ENCODE data around the gene JMJD8.

The JMJD8 gene

DNA sequence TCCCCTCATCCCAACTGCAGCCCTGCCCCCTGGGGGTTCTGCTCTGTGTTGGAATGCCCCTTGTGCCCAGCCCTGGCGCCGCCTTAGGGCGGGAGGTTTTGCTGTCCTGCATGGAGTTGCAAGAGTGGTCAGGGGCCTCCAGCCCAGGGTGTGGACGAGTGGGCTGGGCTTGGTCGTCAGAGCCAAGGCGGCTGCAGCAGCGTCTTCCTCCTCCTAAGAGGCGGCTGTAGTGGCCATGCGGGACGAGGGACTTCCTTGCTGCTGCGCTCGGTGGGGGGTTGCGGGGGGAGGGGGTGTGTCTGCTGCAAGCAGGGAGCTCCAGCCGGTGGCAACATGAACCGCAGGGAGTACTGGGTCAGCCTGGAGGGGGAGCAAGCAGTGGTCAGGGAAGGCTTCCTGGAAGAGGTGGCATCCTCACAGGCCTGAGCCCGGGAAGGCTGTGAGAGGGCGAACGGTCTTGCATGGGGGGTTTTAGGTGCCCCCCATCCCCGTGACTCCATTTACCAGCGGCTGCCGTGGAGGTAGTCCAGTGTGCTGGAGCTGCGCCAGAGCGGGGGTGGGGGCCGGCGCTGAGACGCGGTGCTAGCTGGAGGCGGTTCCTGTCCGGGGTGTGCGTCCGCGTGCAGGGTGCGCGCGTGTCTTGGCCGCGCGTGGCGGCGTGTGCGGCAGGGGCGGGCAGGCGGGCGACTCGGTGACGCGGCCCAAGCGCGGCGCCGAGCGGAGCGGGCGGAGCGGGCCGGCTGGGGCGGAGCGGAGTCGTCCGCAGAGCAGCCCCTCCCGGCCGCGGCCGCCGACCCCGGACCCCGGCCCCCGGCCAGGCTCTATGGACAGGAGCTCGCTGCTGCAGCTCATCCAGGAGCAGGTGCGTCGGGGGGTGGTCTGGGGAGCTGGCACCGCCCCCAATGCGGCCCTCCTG, 8.9 kb downstream of the JMJD8 start, which contains the start of gene RHBDL1:
Gene RHBDL1, plus strand, starts transcription at position 704 of the 916 bp plus-strand sequence. Its CDS starts 120 bp downstream, at position 824.
- DNase-seq = no peak

DNA sequence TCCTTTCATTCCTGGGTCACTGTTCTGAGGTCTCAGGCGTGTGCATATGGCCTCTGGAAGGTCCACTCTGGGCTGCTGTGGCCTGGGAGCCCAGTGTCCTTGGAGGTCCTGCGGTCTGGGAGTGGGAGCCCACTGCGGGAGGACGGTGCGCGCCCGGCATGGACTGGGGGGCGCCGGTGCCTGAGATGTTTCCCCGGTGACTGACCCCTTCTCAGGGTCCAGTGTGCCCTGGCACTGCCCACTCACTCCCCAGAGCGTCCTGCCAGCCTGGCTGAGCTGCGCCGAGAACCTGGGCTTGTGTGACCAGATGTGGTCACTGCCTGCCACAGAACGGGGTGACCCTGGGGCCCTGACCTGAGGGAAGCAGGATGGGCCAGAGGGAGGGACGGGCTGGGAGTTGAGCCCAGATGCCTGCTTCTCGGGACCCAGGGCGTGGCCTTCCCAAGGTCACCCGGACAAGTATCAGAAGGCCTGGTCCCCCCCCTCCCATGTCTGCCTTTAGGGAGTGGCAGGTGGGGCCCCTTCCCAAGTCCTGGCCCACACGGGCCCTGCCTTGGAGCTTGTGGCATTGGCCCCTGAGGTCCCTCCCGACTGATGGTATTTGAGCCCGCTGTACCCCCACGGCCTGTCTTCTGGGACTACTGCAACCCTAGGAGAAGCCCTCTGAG, 9.8 kb downstream of the JMJD8 start:
- no peak for DNase-seq

DNA sequence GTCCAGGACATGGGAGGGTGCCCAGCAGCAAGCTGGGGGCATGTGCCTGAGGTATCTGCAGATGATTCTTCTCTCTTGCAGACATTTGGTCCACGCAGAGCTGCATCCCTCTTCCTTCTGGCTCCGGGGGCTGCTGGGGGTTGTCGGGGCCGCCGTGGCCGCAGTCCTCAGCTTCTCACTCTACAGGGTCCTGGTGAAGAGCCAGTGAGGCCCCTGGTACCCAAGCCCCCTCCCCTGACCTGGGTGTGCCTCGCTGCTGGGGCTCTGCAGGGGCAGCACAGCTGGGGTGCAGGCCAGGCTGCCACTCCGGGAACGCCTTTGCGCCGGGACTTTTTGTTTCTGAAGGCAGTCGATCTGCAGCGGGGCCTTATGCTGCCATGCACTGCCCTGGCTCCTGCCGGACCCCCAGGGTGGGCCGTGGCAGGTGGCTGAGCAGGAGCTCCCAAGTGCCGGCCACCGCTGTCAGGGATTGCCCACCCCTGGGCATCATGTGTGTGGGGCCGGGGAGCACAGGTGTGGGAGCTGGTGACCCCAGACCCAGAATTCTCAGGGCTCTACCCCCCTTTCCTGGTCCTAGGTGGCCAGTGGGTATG, 10.6 kb downstream of the JMJD8 start:
- no peak for DNase-seq

GRCh38 chr16:672851-673250, 11.3 kb downstream of the JMJD8 start:
- no peak for DNase-seq

- no peak for DNase-seq
Measured at GRCh38 chr16:672371-672770, 11.8 kb downstream of the JMJD8 start.

DNA sequence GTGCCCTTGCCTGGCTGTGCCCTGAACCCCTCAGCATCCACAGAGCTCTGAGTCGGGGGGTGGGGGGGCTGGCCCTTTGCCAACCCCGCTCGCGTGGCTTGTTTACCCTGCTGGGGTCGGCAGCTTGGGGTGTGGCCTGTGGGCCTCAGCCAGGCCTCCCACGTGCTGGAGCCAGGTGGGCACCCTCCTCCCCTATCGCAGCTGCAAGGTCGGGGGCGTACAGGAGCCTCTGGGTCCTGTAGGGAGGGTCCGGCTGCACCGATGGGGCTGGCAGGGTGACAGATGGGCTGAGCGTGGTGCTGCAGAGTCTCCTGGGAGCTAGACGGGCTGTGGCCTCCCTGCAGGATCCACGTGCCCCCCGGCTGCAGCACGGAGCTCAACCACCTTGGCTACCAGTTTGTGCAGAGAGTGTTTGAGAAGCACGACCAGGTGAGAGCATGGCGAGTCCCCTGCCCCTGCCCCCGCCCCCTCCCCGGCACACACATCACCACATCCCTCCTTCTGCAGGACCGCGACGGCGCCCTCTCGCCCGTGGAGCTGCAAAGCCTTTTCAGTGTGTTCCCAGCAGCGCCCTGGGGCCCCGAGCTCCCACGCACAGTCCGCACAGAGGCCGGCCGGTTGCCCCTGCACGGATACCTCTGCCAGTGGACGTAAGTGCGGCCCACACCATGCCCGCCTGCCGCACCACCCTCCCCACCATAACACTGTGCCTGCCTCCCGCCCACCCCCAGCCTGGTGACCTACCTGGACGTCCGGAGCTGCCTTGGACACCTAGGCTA, 12.6 kb downstream of the JMJD8 start:
- DNase-seq = no peak

GRCh38 chr16:670485-671352, 13.4 kb downstream of the JMJD8 start:
- DNase-seq = no peak

DNA sequence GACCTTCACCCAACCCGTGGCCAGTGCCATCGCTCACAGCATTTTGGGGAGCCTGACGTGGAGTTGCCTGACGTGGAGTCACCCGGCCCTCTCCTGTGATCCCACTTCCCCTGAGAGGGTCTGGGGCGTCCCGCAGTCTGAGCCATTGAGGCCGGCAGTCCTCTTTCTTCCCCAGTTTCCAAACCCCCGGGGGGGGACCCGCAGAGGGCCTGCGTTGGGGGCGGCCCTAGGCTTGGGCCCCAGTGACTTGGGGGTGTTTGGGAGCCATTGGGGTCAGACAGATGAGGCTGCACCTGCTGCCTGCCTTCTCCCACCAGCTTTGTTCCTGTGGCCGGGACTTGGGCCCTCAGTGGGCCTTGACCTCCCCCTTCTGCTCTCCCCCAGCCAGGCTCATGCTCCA, 14.5 kb downstream of the JMJD8 start:
- no peak for DNase-seq

- no peak for DNase-seq
Measured at GRCh38 chr16:668519-669171, 15.5 kb downstream of the JMJD8 start.

- DNase-seq = peak; percentile 61 to 67
Measured at GRCh38 chr16:667780-668518, 16.2 kb downstream of the JMJD8 start, which contains the start of gene RHOT2. TSS of gene RHOT2 (plus strand) at chr16:668132. CDS start at chr16:668200, 68 bp downstream.

GRCh38 chr16:667113-667779, 16.9 kb downstream of the JMJD8 start:
- DNase-seq = no peak

DNA sequence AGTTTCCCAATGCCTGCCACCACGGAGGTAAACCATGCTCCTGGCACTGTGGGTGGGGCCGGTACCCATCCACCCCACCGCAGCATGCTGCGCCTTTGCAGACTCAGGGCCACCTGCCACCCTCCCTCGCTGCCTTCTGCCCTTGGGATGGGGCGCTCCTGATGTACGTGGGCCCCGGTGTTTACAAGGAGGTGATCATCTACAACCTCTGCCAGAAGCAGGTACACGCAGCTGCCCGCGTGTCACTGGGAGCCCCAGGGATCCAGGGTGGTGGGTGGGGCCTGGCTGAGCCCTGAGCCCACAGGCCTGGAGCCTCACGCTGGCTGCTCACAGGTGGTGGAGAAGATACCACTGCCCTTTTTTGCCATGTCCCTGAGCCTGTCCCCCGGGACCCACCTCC, 17.6 kb downstream of the JMJD8 start:
- DNase-seq = no peak

DNA sequence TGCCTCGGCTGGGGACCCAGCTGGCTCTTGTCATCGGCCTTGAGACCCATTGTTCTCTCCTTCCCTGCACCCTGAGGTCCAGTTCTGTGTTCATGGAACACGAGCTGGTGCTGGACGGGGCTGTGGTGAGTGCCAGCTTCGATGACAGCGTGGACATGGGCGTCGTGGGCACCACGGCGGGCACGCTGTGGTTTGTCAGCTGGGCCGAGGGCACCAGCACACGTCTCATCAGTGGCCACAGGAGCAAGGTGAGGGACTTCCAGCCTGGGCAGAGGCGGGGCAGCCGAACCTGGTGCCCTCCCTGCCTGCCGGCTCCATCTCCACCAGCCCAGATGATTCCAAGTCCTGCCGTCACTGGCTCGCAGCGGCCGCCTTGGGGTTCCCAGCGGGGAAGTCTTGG, 21.5 kb downstream of the JMJD8 start:
- no peak for DNase-seq

- DNase-seq = no peak
Measured at GRCh38 chr16:662095-662494, 22.0 kb downstream of the JMJD8 start.

GRCh38 chr16:661184-661821, 22.8 kb downstream of the JMJD8 start:
- DNase-seq = no peak

DNA sequence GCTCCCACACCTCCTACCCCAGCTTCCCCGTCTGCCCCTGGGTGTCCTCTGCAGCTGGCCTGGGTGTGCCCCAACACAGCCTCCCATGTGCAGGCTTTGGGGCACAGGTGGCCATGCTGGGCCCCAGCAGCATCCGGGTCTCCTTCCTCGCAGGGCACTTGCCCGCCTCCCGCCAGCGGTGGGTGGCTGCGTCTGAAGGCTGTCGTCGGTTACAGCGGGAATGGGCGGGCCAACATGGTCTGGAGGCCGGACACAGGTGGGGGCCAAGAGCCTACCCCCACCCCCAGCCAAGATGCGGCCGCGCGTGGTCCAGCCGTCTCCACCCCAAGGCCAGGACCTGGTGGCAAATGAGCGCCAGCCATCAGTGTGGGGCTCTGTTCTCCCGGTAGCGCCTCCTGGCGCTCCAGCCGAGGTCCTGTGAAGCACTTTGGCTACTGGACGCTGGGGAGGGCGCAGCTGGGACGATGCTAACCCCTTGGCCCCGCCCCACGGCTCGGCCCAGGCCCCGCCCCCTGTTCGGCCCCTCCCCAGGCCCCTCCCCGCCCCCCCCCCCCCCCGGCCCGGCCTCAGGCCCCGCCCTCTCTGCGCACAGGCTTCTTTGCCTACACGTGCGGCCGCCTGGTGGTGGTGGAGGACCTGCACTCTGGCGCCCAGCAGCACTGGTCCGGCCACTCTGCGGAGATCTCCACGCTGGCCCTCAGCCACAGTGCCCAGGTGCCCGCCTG, 23.5 kb downstream of the JMJD8 start:
- DNase-seq = no peak

GRCh38 chr16:660132-660458, 24.0 kb downstream of the JMJD8 start:
- no peak for DNase-seq

- DNase-seq = no peak
Measured at GRCh38 chr16:659618-660017, 24.5 kb downstream of the JMJD8 start.

Data from cerebellar nuclear complex (tissue), 1 donor.